HG03575 (cell line): ENCODE results near the gene SIK3.

ENCODE experiments used
- ATAC-seq: cut with Tn5 transposase; IDR thresholded peaks from one replicate; pipeline ENCODE4 v1.9.1; 2021; ENCODE audit not compliant: unreplicated experiment, insufficient number of reproducible peaks, low FRiP score; ENCODE audit errors: extremely low read depth

The SIK3 gene

GRCh38 chr11:116953530-116954285 is 144.5 kb downstream of the SIK3 start:
- no peak for ATAC-seq

DNA sequence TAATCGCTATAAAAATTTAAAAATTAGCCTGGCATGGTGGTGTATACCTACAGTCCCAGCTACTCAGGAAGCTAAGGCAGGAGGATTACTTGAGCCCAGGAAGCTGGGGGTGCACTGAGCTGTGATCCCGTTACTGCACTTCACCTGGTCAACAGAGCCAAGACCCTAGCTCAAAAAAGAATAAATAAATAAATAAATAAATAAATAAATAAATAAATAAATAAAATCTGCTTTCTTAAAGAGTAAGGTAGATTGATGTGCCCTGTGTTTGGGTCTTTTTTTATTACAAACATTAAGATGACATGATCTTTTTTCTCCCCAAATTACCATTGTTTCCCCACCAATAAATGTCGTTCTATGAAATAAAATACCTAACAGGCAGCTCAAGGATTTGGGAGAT is 146.5 kb downstream of the SIK3 start:
- ATAC-seq, result no peak

GRCh38 chr11:116950210-116950609 is 148.0 kb downstream of the SIK3 start:
- no peak for ATAC-seq

- ATAC-seq, result no peak
Observed at GRCh38 chr11:116948391-116948790, 149.8 kb downstream of the SIK3 start.

DNA sequence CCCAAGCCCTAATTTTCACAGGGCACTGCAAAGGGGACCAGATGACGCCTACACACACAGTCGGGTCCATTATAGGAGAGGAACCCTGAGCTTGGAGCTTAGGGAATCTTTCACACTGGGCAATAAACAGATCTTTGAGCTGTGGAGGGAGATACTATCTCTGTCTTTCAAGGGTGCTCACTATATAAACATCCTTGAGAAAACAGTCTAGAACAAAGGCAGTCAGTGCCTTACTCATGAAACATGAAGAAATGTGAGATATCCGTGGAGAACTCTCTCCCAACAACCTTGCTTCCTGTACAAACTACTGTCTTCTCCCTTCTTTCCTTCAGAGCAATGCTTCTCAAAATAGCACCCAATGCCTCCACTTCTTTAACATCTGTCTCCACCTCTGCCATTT is 151.8 kb downstream of the SIK3 start:
- ATAC-seq, result no peak

DNA sequence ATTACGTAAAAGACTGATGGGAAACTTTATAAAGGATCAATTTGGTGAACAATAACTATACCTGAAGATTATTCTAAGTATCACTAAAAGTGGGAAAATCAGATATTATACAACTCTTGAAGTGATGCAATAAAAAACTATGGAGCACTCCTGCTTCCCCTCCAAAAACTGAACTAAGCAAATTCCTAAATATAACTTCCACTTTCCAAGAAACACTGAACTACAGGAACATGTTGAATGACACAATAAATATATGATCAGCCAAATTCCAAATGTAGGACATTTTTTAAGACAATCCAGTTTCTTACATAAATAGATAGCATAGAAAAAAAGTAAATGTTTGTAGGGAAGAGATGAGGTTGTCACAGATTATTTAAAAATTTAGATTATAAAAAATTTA is 158.7 kb downstream of the SIK3 start:
- no peak for ATAC-seq

GRCh38 chr11:116938471-116939070 is 159.7 kb downstream of the SIK3 start:
- ATAC-seq, result no peak

DNA sequence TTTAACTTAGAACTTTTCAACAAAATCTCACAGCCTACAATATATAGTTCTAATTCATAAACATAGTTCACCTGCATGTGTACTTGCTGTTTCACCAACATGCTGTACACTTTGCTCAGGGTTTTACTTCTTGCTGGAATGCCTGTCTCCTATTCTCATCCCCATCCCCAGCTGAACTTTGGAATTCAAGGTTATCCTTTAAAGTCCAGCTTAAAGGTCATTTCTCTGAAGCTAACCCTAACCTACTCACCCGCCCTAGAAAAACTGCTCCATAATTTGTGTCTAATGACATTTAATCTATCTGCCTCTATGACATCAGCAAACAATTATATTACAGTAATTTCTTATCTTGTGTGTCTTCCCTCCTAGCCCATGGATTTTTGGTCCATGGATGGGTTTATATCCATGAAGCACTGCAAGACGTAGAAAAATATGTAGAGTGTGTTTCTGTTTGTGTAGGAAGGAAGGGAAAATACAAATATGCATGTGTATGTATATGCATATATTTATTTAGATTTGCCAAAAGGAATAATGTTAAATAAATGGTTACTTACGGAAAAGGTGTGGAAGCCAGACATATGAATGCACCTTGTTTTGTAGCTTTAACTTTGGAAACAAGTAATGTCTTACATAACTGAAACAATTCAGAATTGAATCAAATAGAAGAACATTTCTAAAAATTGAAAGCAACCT is 161.3 kb downstream of the SIK3 start:
- no peak for ATAC-seq

DNA sequence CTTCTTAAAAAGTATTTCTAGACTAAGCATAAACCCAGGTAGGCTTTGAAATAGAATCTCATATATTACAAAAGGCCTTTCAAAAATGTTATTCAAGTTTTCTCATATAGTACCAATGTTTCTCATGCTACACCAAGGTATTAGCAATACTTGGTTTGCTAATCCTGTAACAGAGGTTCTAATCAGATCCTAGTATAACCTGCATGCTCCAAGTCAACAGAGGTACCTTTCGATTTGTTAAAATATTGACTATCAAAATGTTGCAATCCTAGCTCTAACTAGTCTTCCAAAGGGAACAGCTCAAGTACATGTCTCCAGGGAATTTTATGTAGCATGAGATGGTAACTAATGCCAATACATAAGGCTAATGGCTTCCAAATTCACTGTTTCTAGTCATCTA is 162.7 kb downstream of the SIK3 start:
- ATAC-seq, result no peak

GRCh38 chr11:116935089-116935488 is 163.1 kb downstream of the SIK3 start:
- no peak for ATAC-seq

- no peak for ATAC-seq
Observed at GRCh38 chr11:116933961-116934360, 164.3 kb downstream of the SIK3 start.

- no peak for ATAC-seq
Observed at GRCh38 chr11:116932181-116932580, 166.0 kb downstream of the SIK3 start.

GRCh38 chr11:116931206-116931953 is 166.8 kb downstream of the SIK3 start:
- no peak for ATAC-seq

DNA sequence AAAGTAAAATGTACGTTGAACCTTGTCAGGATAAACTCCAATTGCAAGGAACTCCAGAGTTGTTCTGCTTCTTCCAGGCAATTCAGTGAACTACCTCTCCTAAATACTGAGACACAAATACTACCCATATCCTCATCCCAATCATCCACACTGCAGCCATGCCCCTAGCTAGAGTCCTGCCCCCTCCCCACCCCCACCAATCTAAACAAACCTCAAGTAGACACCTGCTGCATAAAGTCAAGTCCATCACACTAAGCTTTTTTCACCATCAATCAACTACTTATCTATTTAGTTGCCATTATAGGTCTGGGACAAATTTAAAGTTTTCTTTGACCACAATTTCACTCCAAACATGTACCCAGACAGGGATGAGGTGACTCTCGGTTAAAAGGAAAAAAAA is 167.6 kb downstream of the SIK3 start:
- no peak for ATAC-seq

- ATAC-seq, result no peak
Observed at GRCh38 chr11:116930177-116930576, 168.1 kb downstream of the SIK3 start.

- ATAC-seq, result no peak
Observed at GRCh38 chr11:116929414-116930090, 168.7 kb downstream of the SIK3 start.

DNA sequence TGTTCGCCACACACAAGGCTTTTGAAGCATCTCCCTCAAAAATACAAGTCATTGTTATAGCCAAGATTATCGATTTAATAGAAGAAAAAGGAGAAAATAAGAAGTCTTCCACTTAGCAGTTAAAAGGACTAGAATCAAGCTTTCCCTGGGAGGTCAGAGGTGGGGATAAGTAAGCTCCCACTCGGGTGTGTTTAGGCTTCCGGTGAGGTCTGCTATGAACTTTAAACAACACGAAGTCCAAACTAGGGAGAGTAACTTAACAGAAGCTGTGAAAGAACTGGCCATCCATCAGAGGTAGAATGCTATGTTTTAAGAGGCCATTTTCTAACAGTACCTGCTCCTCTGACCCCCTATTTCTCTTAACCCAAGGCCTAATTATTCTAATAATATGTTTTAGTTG is 169.4 kb downstream of the SIK3 start:
- ATAC-seq, result no peak

DNA sequence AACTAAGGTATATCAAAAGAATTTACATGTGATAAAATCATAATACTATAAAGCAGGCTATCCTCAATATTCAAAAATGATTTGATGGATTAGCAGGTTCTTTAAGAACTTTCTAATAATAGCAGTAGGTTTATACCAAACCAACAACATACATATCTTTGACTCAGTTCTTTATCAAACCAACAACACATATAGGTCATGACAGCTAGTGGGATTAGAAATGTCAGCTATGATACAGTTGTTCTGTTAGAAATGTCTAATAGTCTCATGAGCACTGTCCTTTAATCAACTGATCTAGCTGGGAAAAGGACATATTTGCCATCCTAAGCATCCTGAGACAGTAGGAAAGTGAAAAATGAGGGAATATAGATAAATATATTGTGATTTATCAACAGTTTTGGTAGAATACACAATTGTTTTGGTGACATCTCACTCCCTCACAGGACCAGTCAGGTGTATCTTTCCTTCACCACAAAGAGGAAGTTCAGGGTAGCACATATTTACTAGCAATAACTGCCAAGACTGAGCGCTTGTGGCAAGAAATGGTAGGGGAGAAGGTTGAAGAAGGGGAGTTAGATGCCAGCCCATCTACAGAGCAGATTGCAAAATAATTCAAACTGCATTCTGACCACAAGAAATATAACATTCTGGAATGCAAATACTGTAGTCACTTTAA is 170.0 kb downstream of the SIK3 start:
- ATAC-seq, result peak; percentile 41
